Mammary epithelial cell (primary cell): ENCODE results near the gene OR6B1.

Source experiments
- CTCF ChIP-seq, 2 donors: IDR thresholded peaks in 1 of 2; conservative IDR thresholded peaks in 1 of 2; 2 replicates each; pipeline ENCODE4 v1.5.1; 2011 to 2012; ENCODE audit warnings: inconsistent platforms in 2 of 2, low read length in 2 of 2, mild to moderate bottlenecking in 2 of 2, control low read depth in 1 of 2, low read depth in 1 of 2; ENCODE audit not compliant: insufficient read depth in 1 of 2; ENCODE audit errors: extremely low read depth in 1 of 2
- EZH2 ChIP-seq: IDR thresholded peaks from 2 replicates; pipeline ENCODE4 v1.6.1; 2012; ENCODE audit warnings: low read length, inconsistent platforms, borderline replicate concordance

GRCh38 chr7:143980746-143981510, 19.2 kb upstream of the OR6B1 start:
- TF ChIP-seq CTCF (conservative IDR thresholded peaks at IDR 0.05 in 1 of 2, IDR thresholded peaks at IDR 0.05 in 1 of 2; ENCODE audit: extremely low read depth in 1 of 2, insufficient read depth in 1 of 2, low read depth in 1 of 2, low read length in 2 of 2) (no peak), EZH2 (no peak)
